IMR-90 (cell line): ENCODE results near the gene ZDHHC24. TPM values are rescaled to one million over a fixed set of nuclear protein-coding genes. Genes with fewer than 3 reads are reported as not detected.

Experiments used
- ATAC-seq: fragments of 200-7000 bp; cut with Tn5 transposase; 2 replicates; pipeline ENCODE4 v1.9.1; 2020; ENCODE audit warnings: low read depth, mild to moderate bottlenecking, moderate library complexity
- BruUV-seq: library from RNA; stranded (reverse); fragments of 400-500 nt; replicated peaks from 2 replicates; lab custom pipeline; 2021; lab: Mats Ljungman, UMichigan
- CTCF ChIA-PET: fragments of 300-600 bp; formaldehyde crosslinking; extraction: SDS; loops from one replicate; lab custom pipeline; 2021; ENCODE audit warnings: antibody characterized with exemption; lab: Yijun Ruan, JAX
- POLR2A ChIA-PET: fragments of 300-600 bp; sonication (Branson Sonifier 250); formaldehyde crosslinking; loops from one replicate; lab custom pipeline; 2022; ENCODE audit warnings: antibody characterized with exemption; ENCODE audit not compliant: unreplicated experiment; lab: Charles Lee
- DNase-seq: peaks from one replicate; pipeline ENCODE4 v3.0.0; 2013
- H2AFZ ChIP-seq: replicated peaks from 2 replicates; pipeline ENCODE3; 2013; ENCODE audit warnings: low read length, mild to moderate bottlenecking; ENCODE audit not compliant: poor library complexity
- H2AK5ac ChIP-seq: 2 replicates; pipeline ENCODE4 v1.6.1; 2013; ENCODE audit warnings: low read depth, low read length, inconsistent platforms
- H2AK9ac ChIP-seq: replicated peaks from 2 replicates; pipeline ENCODE3; 2013; ENCODE audit warnings: mild to moderate bottlenecking, low read depth, low read length, moderate library complexity; ENCODE audit not compliant: poor library complexity
- H2BK120ac ChIP-seq: 2 replicates; pipeline ENCODE4 v1.6.1; 2013; ENCODE audit warnings: low read depth, low read length, inconsistent platforms
- H2BK15ac ChIP-seq: 3 replicates; pipeline ENCODE4 v1.6.1; 2013; ENCODE audit warnings: low read depth, low read length, inconsistent platforms
- H2BK20ac ChIP-seq: 2 replicates; pipeline ENCODE4 v1.6.1; 2013; ENCODE audit warnings: low read depth, mild to moderate bottlenecking, inconsistent platforms, low read length, moderate library complexity
- H2BK5ac ChIP-seq: 2 replicates; pipeline ENCODE4 v1.6.1; 2013; ENCODE audit warnings: mild to moderate bottlenecking, low read depth, low read length, inconsistent platforms; ENCODE audit not compliant: poor library complexity, severe bottlenecking
- H3K14ac ChIP-seq: replicated peaks from 2 replicates; pipeline ENCODE4 v1.6.1; 2013; ENCODE audit warnings: low read depth, low read length, inconsistent platforms
- H3K18ac ChIP-seq: 2 replicates; pipeline ENCODE4 v1.6.1; 2013; ENCODE audit warnings: low read depth, low read length, control low read depth
- H3K23ac ChIP-seq: 2 replicates; pipeline ENCODE4 v1.6.1; 2013; ENCODE audit warnings: low read depth, low read length, inconsistent platforms
- H3K27ac ChIP-seq: 2 replicates; pipeline ENCODE4 v1.5.1; 2013; ENCODE audit warnings: mild to moderate bottlenecking, control low read depth, low read length; ENCODE audit not compliant: insufficient read depth
- H3K27me3 ChIP-seq: 2 replicates; pipeline ENCODE4 v1.6.1; 2013; ENCODE audit warnings: low read length; ENCODE audit not compliant: control insufficient read depth, insufficient read depth
- H3K36me3 ChIP-seq: 2 replicates; pipeline ENCODE4 v1.6.1; 2013; ENCODE audit warnings: low read length, mixed read lengths; ENCODE audit not compliant: control insufficient read depth, insufficient read depth
- H3K4ac ChIP-seq: 2 replicates; pipeline ENCODE4 v1.6.1; 2013; ENCODE audit warnings: low read depth, low read length, inconsistent platforms
- H3K4me1 ChIP-seq: 2 replicates; pipeline ENCODE4 v1.6.1; 2013; ENCODE audit warnings: low read length, mixed read lengths; ENCODE audit not compliant: control insufficient read depth, insufficient read depth
- H3K4me2 ChIP-seq: 2 replicates; pipeline ENCODE4 v1.6.1; 2013; ENCODE audit warnings: low read depth, mild to moderate bottlenecking, control low read depth, low read length, moderate library complexity
- H3K4me3 ChIP-seq: 2 replicates; pipeline ENCODE4 v1.5.1; 2013; ENCODE audit warnings: low read depth, mild to moderate bottlenecking, control low read depth, low read length, moderate library complexity; ENCODE audit not compliant: insufficient read depth
- H3K56ac ChIP-seq: 2 replicates; pipeline ENCODE4 v1.6.1; 2013; ENCODE audit warnings: low read length, inconsistent platforms; ENCODE audit not compliant: insufficient read depth; ENCODE audit errors: extremely low read depth
- H3K79me1 ChIP-seq, 2 experiments: 2 replicates each; pipeline ENCODE4 v1.6.1; 2013; ENCODE audit warnings: low read length in 2 of 2, inconsistent platforms in 1 of 2, low read depth in 1 of 2
- H3K9ac ChIP-seq: 2 replicates; pipeline ENCODE4 v1.6.1; 2013; ENCODE audit warnings: low read depth, low read length, control low read depth
- H3K9me1 ChIP-seq: 2 replicates; pipeline ENCODE4 v1.6.1; 2013; ENCODE audit warnings: low read length, inconsistent platforms; ENCODE audit not compliant: insufficient read depth
- H3K9me3 ChIP-seq: 2 replicates; pipeline ENCODE4 v1.6.1; 2013; ENCODE audit warnings: low read length; ENCODE audit not compliant: control insufficient read depth, insufficient read depth
- H4K20me1 ChIP-seq: 2 replicates; pipeline ENCODE4 v1.6.1; 2013; ENCODE audit warnings: low read length, inconsistent platforms; ENCODE audit not compliant: insufficient read depth
- H4K5ac ChIP-seq: 2 replicates; pipeline ENCODE4 v1.6.1; 2013; ENCODE audit warnings: mild to moderate bottlenecking, low read depth, low read length, control low read depth
- H4K8ac ChIP-seq, 2 experiments: 2 replicates each; pipeline ENCODE4 v1.6.1; 2013; ENCODE audit warnings: low read depth in 2 of 2, low read length in 2 of 2, control low read depth in 1 of 2, inconsistent platforms in 1 of 2
- H4K91ac ChIP-seq: 2 replicates; pipeline ENCODE4 v1.6.1; 2013; ENCODE audit warnings: low read depth, low read length, inconsistent platforms; ENCODE audit not compliant: insufficient read depth
- CTCF ChIP-seq: conservative IDR thresholded peaks from 2 replicates; pipeline ENCODE4 v1.5.1; 2012; ENCODE audit warnings: mild to moderate bottlenecking, low read depth, low read length, improper control_type of control experiment
- NFE2L2 ChIP-seq: fragments of 150-350 bp; IDR thresholded peaks from 2 replicates; pipeline ENCODE4 v1.6.1; 2016; ENCODE audit warnings: low read depth, mild to moderate bottlenecking, low read length
- POLR2A ChIP-seq: IDR thresholded peaks from 2 replicates; pipeline ENCODE4 v1.6.1; 2012; ENCODE audit warnings: mild to moderate bottlenecking, low read depth, low read length
- WGBS, 2 experiments: methylation state at CpG; one replicate each; pipeline versions ENCODE4 v1.1.5 to v1.1.7; 2013; ENCODE audit warnings: missing lambda C conversion rate in 2 of 2; ENCODE audit not compliant: insufficient read length in 1 of 2; ENCODE audit errors: extremely low coverage in 2 of 2; 5-methylcytosine and 5-hydroxymethylcytosine counted together
- dilution Hi-C: fragments of 300-500 bp; cut with HindIII; formaldehyde crosslinking; loops from one replicate; pipeline ENCODE4 v1.14.3; 2018; ENCODE audit warnings: low sequenced_read_pairs; ENCODE audit not compliant: unreplicated experiment
- in situ Hi-C: fragments of 300-500 bp; cut with MboI; formaldehyde crosslinking; loops from 3 replicates; pipeline ENCODE4 v1.14.3; 2019; ENCODE audit warnings: low sequenced_read_pairs, inconsistent platforms, mixed read lengths
- intact Hi-C: fragments of 100-400 bp; cut with micrococcal nuclease; formaldehyde crosslinking; loops from 2 replicates; pipeline ENCODE4 v1.10.0; 2022
- polyA plus RNA-seq, 3 experiments: library from polyadenylated mRNA; depleted of rRNA; stranded (reverse); fragments of >200 nt; gene quantifications; 2 replicates each; pipeline ENCODE4 v1.2.3, GENCODE V29; 2012; ENCODE audit warnings: low replicate concordance in 1 of 3
- total RNA-seq: library from RNA; depleted of rRNA; stranded (reverse); fragments of >200 nt; gene quantifications from 2 replicates; pipeline ENCODE4 v1.2.3, GENCODE V29; 2012

Gene ZDHHC24
- total and polyA plus RNA-seq, 2 of the 4 experiments (the other 2 are of a cell fraction), result 3.2 to 10.9 TPM

DNA sequence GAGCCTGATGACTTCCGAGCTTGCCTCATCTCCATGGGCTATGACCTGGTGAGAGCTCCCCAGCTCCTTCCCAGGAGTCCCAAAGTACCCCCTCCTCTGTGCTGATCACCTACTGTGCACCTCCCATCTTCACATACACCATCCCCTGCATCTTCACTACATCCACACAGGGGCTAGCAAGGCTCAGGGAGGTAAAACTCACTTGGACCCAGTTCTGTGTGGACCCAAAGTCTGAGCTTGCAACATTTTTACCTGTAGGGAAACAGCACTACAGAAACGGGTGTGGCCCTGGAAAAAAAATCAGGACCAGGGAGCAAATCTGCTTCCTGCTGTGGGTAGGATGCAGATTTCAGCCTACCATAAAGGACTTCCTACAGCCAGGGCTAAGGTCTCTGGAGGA is 16.4 kb upstream of the ZDHHC24 start:
- ChIA-PET CTCF (no interaction called here), POLR2A (no interaction called here)
- H3K4me2 ChIP-seq, result no peak overlapping the region
- H4K91ac ChIP-seq, result no peak overlapping the region
- H2BK20ac ChIP-seq, result no peak overlapping the region
- dilution Hi-C loops, result no loop called here
- no peak overlapping the region for H3K56ac ChIP-seq
- DNase-seq (no peak), ATAC-seq (no peak)
- no peak overlapping the region for H2BK120ac ChIP-seq
- H3K27me3 ChIP-seq, result peaks cover 18% of the 10 kb centered on the region
- H3K9me3 ChIP-seq, result no peaks in the 10 kb centered on the region
- H3K23ac ChIP-seq, result no peak overlapping the region
- H3K14ac ChIP-seq, result no peak overlapping the region
- intact Hi-C loops, result no loop called here
- 40% methylated on average over 1 of the region's 2 CpGs; no CpG with 5 or more reads in 1 of the 2 experiments for WGBS, 2 experiments
- H2BK5ac ChIP-seq, result no peak overlapping the region
- no peak overlapping the region for H2BK15ac ChIP-seq
- H3K4me3 ChIP-seq, result no peak overlapping the region
- no peak overlapping the region for H4K5ac ChIP-seq
- H3K9me1 ChIP-seq, result peaks cover 4% of the 10 kb centered on the region; the same call in 1 of the 2 replicates
- H4K8ac ChIP-seq, result no peak overlapping the region
- H2AK5ac ChIP-seq, result no peak overlapping the region
- no peaks in the 10 kb centered on the region for H3K79me1 ChIP-seq
- TF ChIP-seq CTCF (no peak), NFE2L2 (no peak), POLR2A (no peak)
- peaks cover 2% of the 10 kb centered on the region; the same call in 1 of the 2 replicates for H3K4me1 ChIP-seq
- no peak overlapping the region for H3K27ac ChIP-seq
- no peaks in the 10 kb centered on the region for H4K20me1 ChIP-seq
- H3K4ac ChIP-seq, result no peak overlapping the region
- H2AFZ ChIP-seq, result no peak overlapping the region
- no peak overlapping the region for H3K9ac ChIP-seq
- H3K36me3 ChIP-seq, result peaks cover 3% of the 10 kb centered on the region; the same call in 1 of the 2 replicates
- H2AK9ac ChIP-seq, result no peak overlapping the region
- BruUV-seq, result no TSS peak
- in situ Hi-C loops, result no loop called here
- H3K18ac ChIP-seq, result no peak overlapping the region
